Uterus (tissue), 2 donors: ENCODE data around the gene ZNF862.

Experiments used
- POLR2A ChIP-seq, 2 donors: fragments of 450-650 bp; IDR thresholded peaks; one replicate each; pipeline ENCODE4 v1.6.1; 2016; ENCODE audit warnings: antibody characterized with exemption in 2 of 2, mild to moderate bottlenecking in 1 of 2, moderate library complexity in 1 of 2
- TF ChIP-seq, protein P1 (sequence below), 4 experiments: fragments of 200-600 bp in 2 of 4; fragments of 450-650 bp in 2 of 4; sonication (generic) in 2 of 4; IDR thresholded peaks; one replicate each; pipeline ENCODE4 v1.5.1; 2016 to 2019; ENCODE audit warnings: antibody characterized with exemption in 4 of 4, mild to moderate bottlenecking in 2 of 4, moderate library complexity in 1 of 4

DNA sequence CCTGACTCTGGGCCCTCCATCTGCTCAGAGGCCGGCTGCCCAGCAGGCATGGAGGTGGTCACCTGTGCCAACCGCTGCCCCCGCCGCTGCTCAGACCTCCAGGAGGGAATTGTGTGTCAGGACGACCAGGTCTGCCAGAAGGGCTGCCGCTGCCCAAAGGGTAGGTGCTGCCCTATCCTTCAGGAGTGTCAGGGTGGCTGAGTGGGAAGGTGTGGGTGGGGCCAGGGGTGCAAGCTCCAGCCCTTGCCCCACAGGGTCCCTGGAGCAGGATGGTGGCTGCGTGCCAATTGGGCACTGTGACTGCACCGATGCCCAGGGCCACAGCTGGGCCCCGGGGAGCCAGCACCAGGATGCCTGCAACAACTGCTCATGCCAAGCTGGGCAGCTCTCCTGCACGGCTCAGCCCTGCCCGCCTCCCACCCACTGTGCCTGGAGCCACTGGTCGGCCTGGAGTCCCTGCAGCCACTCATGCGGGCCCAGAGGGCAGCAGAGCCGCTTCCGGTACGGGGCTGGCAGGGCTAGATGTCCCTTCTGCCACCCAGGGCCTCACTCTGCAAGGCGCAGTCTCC is 17.5 kb upstream of the ZNF862 start:
- TF ChIP-seq, protein P1, sequence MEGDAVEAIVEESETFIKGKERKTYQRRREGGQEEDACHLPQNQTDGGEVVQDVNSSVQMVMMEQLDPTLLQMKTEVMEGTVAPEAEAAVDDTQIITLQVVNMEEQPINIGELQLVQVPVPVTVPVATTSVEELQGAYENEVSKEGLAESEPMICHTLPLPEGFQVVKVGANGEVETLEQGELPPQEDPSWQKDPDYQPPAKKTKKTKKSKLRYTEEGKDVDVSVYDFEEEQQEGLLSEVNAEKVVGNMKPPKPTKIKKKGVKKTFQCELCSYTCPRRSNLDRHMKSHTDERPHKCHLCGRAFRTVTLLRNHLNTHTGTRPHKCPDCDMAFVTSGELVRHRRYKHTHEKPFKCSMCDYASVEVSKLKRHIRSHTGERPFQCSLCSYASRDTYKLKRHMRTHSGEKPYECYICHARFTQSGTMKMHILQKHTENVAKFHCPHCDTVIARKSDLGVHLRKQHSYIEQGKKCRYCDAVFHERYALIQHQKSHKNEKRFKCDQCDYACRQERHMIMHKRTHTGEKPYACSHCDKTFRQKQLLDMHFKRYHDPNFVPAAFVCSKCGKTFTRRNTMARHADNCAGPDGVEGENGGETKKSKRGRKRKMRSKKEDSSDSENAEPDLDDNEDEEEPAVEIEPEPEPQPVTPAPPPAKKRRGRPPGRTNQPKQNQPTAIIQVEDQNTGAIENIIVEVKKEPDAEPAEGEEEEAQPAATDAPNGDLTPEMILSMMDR (IDR thresholded peaks at IDR 0.05), result no peak
- TF ChIP-seq POLR2A (IDR thresholded peaks at IDR 0.05), result no peak
